Medulla oblongata (tissue), 1 donor: Measurements from ENCODE around the gene TGFB2.

Source experiments
- DNase-seq: peaks from one replicate; pipeline ENCODE4 v3.0.0-alpha.2; 2015; ENCODE audit errors: extremely low spot score

The TGFB2 gene

GRCh38 chr1:218424502-218424901 is 79.4 kb downstream of the TGFB2 start:
- no peak for DNase-seq

- DNase-seq, result peak; percentile 11
These were observed 80.7 kb downstream of the TGFB2 start for GRCh38 chr1:218425647-218426342.

- DNase-seq, result peak; percentile 84
These were observed 81.2 kb downstream of the TGFB2 start for GRCh38 chr1:218426343-218426657.

GRCh38 chr1:218429301-218429700 is 84.2 kb downstream of the TGFB2 start:
- DNase-seq, result no peak

- DNase-seq, result no peak
These were observed 85.2 kb downstream of the TGFB2 start for GRCh38 chr1:218430346-218430745.

- no peak for DNase-seq
These were observed 85.7 kb downstream of the TGFB2 start for GRCh38 chr1:218430822-218431221.

GRCh38 chr1:218431476-218431875 is 86.3 kb downstream of the TGFB2 start:
- no peak for DNase-seq

- DNase-seq, result no peak
These were observed 88.6 kb downstream of the TGFB2 start for GRCh38 chr1:218433744-218434143.

- no peak for DNase-seq
These were observed 90.4 kb downstream of the TGFB2 start for GRCh38 chr1:218435528-218435927.

GRCh38 chr1:218436346-218436745 is 91.2 kb downstream of the TGFB2 start:
- no peak for DNase-seq

GRCh38 chr1:218436997-218437396 is 91.9 kb downstream of the TGFB2 start:
- DNase-seq, result no peak

- peak; percentile 85 for DNase-seq
These were observed 94.6 kb downstream of the TGFB2 start for GRCh38 chr1:218439541-218440295.

GRCh38 chr1:218443255-218443654 is 98.1 kb downstream of the TGFB2 start:
- no peak for DNase-seq

- no peak for DNase-seq
These were observed 99.0 kb downstream of the TGFB2 start for GRCh38 chr1:218444173-218444572.

- DNase-seq, result no peak
These were observed 99.5 kb downstream of the TGFB2 start for GRCh38 chr1:218444588-218444987.

- peak; percentile 40 for DNase-seq
These were observed 102.0 kb downstream of the TGFB2 start for GRCh38 chr1:218447010-218447689.

GRCh38 chr1:218451415-218451814 is 106.3 kb downstream of the TGFB2 start:
- DNase-seq, result no peak

GRCh38 chr1:218454700-218455282 is 109.7 kb downstream of the TGFB2 start:
- no peak for DNase-seq

- no peak for DNase-seq
These were observed 111.3 kb downstream of the TGFB2 start for GRCh38 chr1:218456444-218456843.

- DNase-seq, result peak; percentile 20
These were observed 114.3 kb downstream of the TGFB2 start for GRCh38 chr1:218459450-218459849.

- DNase-seq, result peak; percentile 68
These were observed 115.0 kb downstream of the TGFB2 start for GRCh38 chr1:218459878-218460711.

- DNase-seq, result no peak
These were observed 116.2 kb downstream of the TGFB2 start for GRCh38 chr1:218461351-218461750.
